ENCODE data around the gene FAM221A.
A peak's percentile ranks its signal among the peaks of the same experiment; 100 is the strongest.
"Not testable (repeated sequence)": the region's sequence is repeated elsewhere in the genome, so short reads cannot be mapped to it uniquely, and the experiment has no call there.

FAM221A gene

GRCh38 chr7:23709081-23709750 is 29.2 kb downstream of the FAM221A start:
- no peak for DNase-seq

- no peak for DNase-seq
Observed at GRCh38 chr7:23710000-23710399, 30.0 kb downstream of the FAM221A start, which contains the start of gene STK31. Gene STK31, plus strand, starts transcription at chr7:23710219. Its CDS starts 67 bp downstream, at chr7:23710286.

GRCh38 chr7:23712368-23713284 is 32.6 kb downstream of the FAM221A start:
- DNase-seq, result peak; percentile 58

- no peak for DNase-seq
Observed at GRCh38 chr7:23713285-23714149, 33.5 kb downstream of the FAM221A start.

- no peak for DNase-seq
Observed at GRCh38 chr7:23714150-23714464, 34.1 kb downstream of the FAM221A start.

- DNase-seq, result no peak
Observed at GRCh38 chr7:23714579-23714978, 34.6 kb downstream of the FAM221A start.

GRCh38 chr7:23715099-23715498 is 35.1 kb downstream of the FAM221A start:
- no peak for DNase-seq

GRCh38 chr7:23717788-23718187 is 37.8 kb downstream of the FAM221A start:
- no peak for DNase-seq

GRCh38 chr7:23721456-23721855 is 41.5 kb downstream of the FAM221A start:
- no peak for DNase-seq

- not testable (repeated sequence) for DNase-seq
Observed at GRCh38 chr7:23722587-23723216, 42.7 kb downstream of the FAM221A start.

GRCh38 chr7:23724113-23724512 is 44.1 kb downstream of the FAM221A start:
- not testable (repeated sequence) for DNase-seq

- DNase-seq, result no peak
Observed at GRCh38 chr7:23742051-23742450, 62.1 kb downstream of the FAM221A start.

GRCh38 chr7:23743226-23743625 is 63.2 kb downstream of the FAM221A start:
- no peak for DNase-seq

- DNase-seq, result no peak
Observed at GRCh38 chr7:23746629-23747028, 66.6 kb downstream of the FAM221A start.

- DNase-seq, result no peak
Observed at GRCh38 chr7:23751852-23752251, 71.9 kb downstream of the FAM221A start.
